Tibial artery (tissue), 4 donors: Measurements from ENCODE around the gene RUFY4.
"Not testable (repeated sequence)": the region's sequence is repeated elsewhere in the genome, so short reads cannot be mapped to it uniquely, and the experiment has no call there.

Source experiments
- DNase-seq, 2 donors: peaks; one replicate each; pipeline ENCODE4 v3.0.0-alpha.2; 2019
- H3K27ac ChIP-seq, 2 donors: fragments of 200-600 bp; sonication (generic) in 1 of 2; 1 replicate in 1 of 2; 2 replicates in 1 of 2; pipeline ENCODE4 v1.5.1; 2018 to 2019; ENCODE audit warnings: mild to moderate bottlenecking in 1 of 2
- H3K27me3 ChIP-seq, 2 donors: fragments of 200-600 bp; sonication (generic) in 1 of 2; one replicate each; pipeline versions ENCODE4 v1.5.1 to v1.6.0; 2016 to 2019
- H3K36me3 ChIP-seq, 3 donors: fragments of 200-600 bp; sonication (generic) in 2 of 3; one replicate each; pipeline ENCODE4 v1.5.1; 2016 to 2019; ENCODE audit warnings: mild to moderate bottlenecking in 2 of 3
- H3K4me1 ChIP-seq, 4 donors: fragments of 200-600 bp; sonication (generic) in 2 of 4; 1 replicate in 3 of 4; 2 replicates in 1 of 4; pipeline ENCODE4 v1.5.1; 2016 to 2019
- H3K4me3 ChIP-seq, 2 donors: fragments of 200-600 bp; sonication (generic) in 1 of 2; 1 replicate in 1 of 2; 2 replicates in 1 of 2; pipeline ENCODE4 v1.5.1; 2018 to 2019; ENCODE audit warnings: mild to moderate bottlenecking in 2 of 2
- H3K9me3 ChIP-seq, 3 donors: fragments of 200-600 bp; sonication (generic) in 1 of 3; one replicate each; pipeline ENCODE4 v1.5.1; 2016 to 2019
- CTCF ChIP-seq, 2 experiments: fragments of 200-600 bp in 1 of 2; fragments of 450-650 bp in 1 of 2; IDR thresholded peaks; one replicate each; pipeline ENCODE4 v1.5.1; 2017 to 2019; ENCODE audit warnings: antibody characterized with exemption in 2 of 2, mild to moderate bottlenecking in 1 of 2, moderate library complexity in 1 of 2
- intact Hi-C: fragments of 100-400 bp; cut with DNase I; formaldehyde crosslinking; loops from one replicate; pipeline ENCODE4 v1.15.0; 2023; ENCODE audit warnings: low total_unique reads

RUFY4 gene

GRCh38 chr2:218093879-218094278 is 24.8 kb downstream of the RUFY4 start:
- intact Hi-C loops, result no loop called here
- no peaks in the 10 kb centered on the region for H3K9me3 ChIP-seq
- peaks cover 0 to 4% of the 10 kb centered on the region in 2 donors for H3K27me3 ChIP-seq
- no peaks in the 10 kb centered on the region for H3K36me3 ChIP-seq
- no peak for DNase-seq
- no peak overlapping the region for H3K27ac ChIP-seq
- H3K4me3 ChIP-seq, result no peak overlapping the region
- H3K4me1 ChIP-seq, result no peaks in the 10 kb centered on the region
- no peak for TF ChIP-seq CTCF (IDR thresholded peaks at IDR 0.05)

- Histone ChIP-seq H3K4me3 (no peak overlapping the region), H3K9me3 (no peaks in the 10 kb centered on the region), H3K27me3 (no peaks in the 10 kb centered on the region), H3K36me3 (no peaks in the 10 kb centered on the region), H3K27ac (no peak overlapping the region), H3K4me1 (no peaks in the 10 kb centered on the region)
- intact Hi-C loops, result no loop called here
- DNase-seq, result no peak
- no peak for TF ChIP-seq CTCF (IDR thresholded peaks at IDR 0.05)
Measured at GRCh38 chr2:218095853-218096252, 26.8 kb downstream of the RUFY4 start.

- no peaks in the 10 kb centered on the region for H3K9me3 ChIP-seq
- no peaks in the 10 kb centered on the region for H3K36me3 ChIP-seq
- intact Hi-C loops, result no loop called here
- no peak for TF ChIP-seq CTCF (IDR thresholded peaks at IDR 0.05)
- no peak overlapping the region for H3K27ac ChIP-seq
- no peak for DNase-seq
- H3K4me1 ChIP-seq, result no peaks in the 10 kb centered on the region
- no peak overlapping the region for H3K4me3 ChIP-seq
- H3K27me3 ChIP-seq, result no peaks in the 10 kb centered on the region
Measured at GRCh38 chr2:218097975-218098374, 28.9 kb downstream of the RUFY4 start.

- H3K27me3 ChIP-seq, H3K4me3 ChIP-seq, H3K36me3 ChIP-seq, intact Hi-C loops, H3K27ac ChIP-seq, DNase-seq, H3K4me1 ChIP-seq: not testable (repeated sequence)
- peaks cover 0 to 11% (median 0%) of the 10 kb centered on the region in 3 donors for H3K9me3 ChIP-seq
Measured at GRCh38 chr2:218108834-218109233, 39.8 kb downstream of the RUFY4 start.

GRCh38 chr2:218121789-218122188 is 52.7 kb downstream of the RUFY4 start:
- intact Hi-C loops, H3K4me3 ChIP-seq, DNase-seq, H3K4me1 ChIP-seq, H3K36me3 ChIP-seq, H3K27ac ChIP-seq: not testable (repeated sequence)
- H3K9me3 ChIP-seq, result peaks cover 0 to 24% (median 19%) of the 10 kb centered on the region in 3 donors
- peaks cover 0 to 11% of the 10 kb centered on the region in 2 donors for H3K27me3 ChIP-seq

GRCh38 chr2:218122286-218122685 is 53.2 kb downstream of the RUFY4 start:
- H3K4me1 ChIP-seq, H3K27ac ChIP-seq, DNase-seq, intact Hi-C loops, H3K36me3 ChIP-seq, H3K4me3 ChIP-seq: not testable (repeated sequence)
- H3K9me3 ChIP-seq, result peaks cover 0 to 19% (median 15%) of the 10 kb centered on the region in 3 donors
- peaks cover 0 to 11% of the 10 kb centered on the region in 2 donors for H3K27me3 ChIP-seq

GRCh38 chr2:218123986-218124385 is 54.9 kb downstream of the RUFY4 start:
- Histone ChIP-seq H3K27me3 (peaks cover 0 to 15% of the 10 kb centered on the region in 2 donors), H3K27ac (no peak overlapping the region), H3K9me3 (peaks cover 0 to 13% (median 11%) of the 10 kb centered on the region in 3 donors), H3K4me3 (no peak overlapping the region), H3K4me1 (no peaks in the 10 kb centered on the region), H3K36me3 (no peaks in the 10 kb centered on the region)
- no peak for DNase-seq
- intact Hi-C loops, result no loop called here
- no peak for TF ChIP-seq CTCF (IDR thresholded peaks at IDR 0.05)
